Chondrocyte (in vitro differentiated cells): Measurements from ENCODE around the gene HHLA2. TPM values are rescaled to one million over a fixed set of nuclear protein-coding genes. Genes with fewer than 3 reads are reported as not detected.
A peak's percentile ranks its signal among the peaks of the same experiment; 100 is the strongest.

Experiments used
- DNase-seq: peaks from one replicate; pipeline ENCODE4 v3.0.0; 2021; ENCODE audit warnings: mixed read lengths, low spot score
- H3K27ac Mint-ChIP-seq: one replicate; pipeline ENCODE4 v1.8.0; 2021; ENCODE audit warnings: mild to moderate bottlenecking, moderate library complexity, mixed read lengths; ENCODE audit not compliant: unreplicated experiment
- H3K27me3 Mint-ChIP-seq: 2 replicates; pipeline ENCODE4 v1.8.0; 2021; ENCODE audit warnings: low read depth, mixed read lengths
- H3K36me3 Mint-ChIP-seq: 2 replicates; pipeline ENCODE4 v1.8.0; 2021; ENCODE audit warnings: low read depth, mixed read lengths
- H3K4me1 Mint-ChIP-seq: 2 replicates; pipeline ENCODE4 v1.8.0; 2021; ENCODE audit warnings: low read depth, mild to moderate bottlenecking, mixed read lengths
- H3K4me3 Mint-ChIP-seq: one replicate; pipeline ENCODE4 v1.8.0; 2021; ENCODE audit warnings: mild to moderate bottlenecking, moderate library complexity, mixed read lengths; ENCODE audit not compliant: unreplicated experiment
- H3K9me3 Mint-ChIP-seq: 2 replicates; pipeline ENCODE4 v1.8.0; 2021; ENCODE audit warnings: low read depth, mixed read lengths
- CTCF ChIP-seq: fragments of 200-600 bp; sonication (generic); IDR thresholded peaks from 2 replicates; pipeline ENCODE4 v1.5.0; 2021; ENCODE audit warnings: antibody characterized with exemption, mild to moderate bottlenecking, moderate library complexity
- total RNA-seq: library from RNA; stranded (reverse); gene quantifications from 3 replicates; pipeline ENCODE4 v1.2.1, GENCODE V29; 2021

Gene HHLA2
- total RNA-seq, 1 donor from 2014 or later, result not detected

GRCh38 chr3:108315767-108316301 is 19.5 kb downstream of the HHLA2 start:
- DNase-seq, result no peak
- Mint-ChIP-seq H3K36me3 (no peaks in the 10 kb centered on the region), H3K9me3 (no peaks in the 10 kb centered on the region), H3K4me3 (no peak overlapping the region), H3K4me1 (peaks cover 11% of the 10 kb centered on the region), H3K27ac (no peak overlapping the region), H3K27me3 (peaks cover 3% of the 10 kb centered on the region)
- no peak for TF ChIP-seq CTCF

GRCh38 chr3:108319428-108320082 is 23.2 kb downstream of the HHLA2 start:
- TF ChIP-seq CTCF, result no peak
- no peaks in the 10 kb centered on the region for H3K9me3 Mint-ChIP-seq
- H3K27me3 Mint-ChIP-seq, result peaks cover 6% of the 10 kb centered on the region
- H3K36me3 Mint-ChIP-seq, result no peaks in the 10 kb centered on the region
- H3K4me3 Mint-ChIP-seq, result no peak overlapping the region
- DNase-seq, result no peak
- no peak overlapping the region for H3K27ac Mint-ChIP-seq
- H3K4me1 Mint-ChIP-seq, result no peaks in the 10 kb centered on the region

GRCh38 chr3:108320746-108321350 is 24.5 kb downstream of the HHLA2 start:
- no peaks in the 10 kb centered on the region for H3K9me3 Mint-ChIP-seq
- H3K27me3 Mint-ChIP-seq, result peaks cover 6% of the 10 kb centered on the region
- H3K4me3 Mint-ChIP-seq, result no peak overlapping the region
- H3K4me1 Mint-ChIP-seq, result no peaks in the 10 kb centered on the region
- DNase-seq, result no peak
- H3K36me3 Mint-ChIP-seq, result no peaks in the 10 kb centered on the region
- no peak for TF ChIP-seq CTCF
- H3K27ac Mint-ChIP-seq, result no peak overlapping the region

- Mint-ChIP-seq H3K4me3 (no peak overlapping the region), H3K27ac (no peak overlapping the region), H3K4me1 (no peaks in the 10 kb centered on the region)
Measured at GRCh38 chr3:108322352-108322751, 26.0 kb downstream of the HHLA2 start.

More at GRCh38 chr3:108322352-108322751, 26.0 kb downstream of the HHLA2 start:
- Mint-ChIP-seq H3K36me3 (no peaks in the 10 kb centered on the region), H3K9me3 (peaks cover 6% of the 10 kb centered on the region), H3K27me3 (peaks cover 6% of the 10 kb centered on the region)
- TF ChIP-seq CTCF, result peak; percentile 34
- DNase-seq, result no peak
